ENCODE data around the gene ADCY2.

The ADCY2 gene

DNA sequence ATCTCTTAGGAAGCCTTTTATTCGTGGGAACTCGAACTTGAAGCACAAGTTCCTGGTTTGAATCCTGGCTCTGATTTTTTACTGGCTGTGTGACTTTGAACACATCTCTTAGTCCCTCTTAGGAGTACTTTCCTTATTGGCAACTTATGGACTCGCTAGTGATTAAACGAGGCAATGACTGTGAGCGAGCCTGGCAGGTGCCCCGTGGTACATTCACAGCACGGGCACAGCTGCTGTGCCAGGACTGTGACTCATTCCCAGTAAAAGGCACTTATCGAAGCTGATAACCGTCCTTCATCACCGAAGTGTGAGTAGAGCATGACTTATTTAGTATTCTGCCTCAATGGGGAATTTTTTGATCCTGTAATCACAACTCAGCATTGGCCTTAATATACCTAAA, 432.3 kb downstream of the ADCY2 start:
- H3K4me2 ChIP-seq, result no peak overlapping the region
- H3K36me3 ChIP-seq (ENCODE audit: insufficient read depth), result no peaks in the 10 kb centered on the region
- H2AFZ ChIP-seq (ENCODE audit: low read depth), result no peak overlapping the region
- H3K27ac ChIP-seq, result no peak overlapping the region
- H3K4me1 ChIP-seq (ENCODE audit: low read depth, poor library complexity, severe bottlenecking), result no peaks in the 10 kb centered on the region
- TF ChIP-seq, protein P1, sequence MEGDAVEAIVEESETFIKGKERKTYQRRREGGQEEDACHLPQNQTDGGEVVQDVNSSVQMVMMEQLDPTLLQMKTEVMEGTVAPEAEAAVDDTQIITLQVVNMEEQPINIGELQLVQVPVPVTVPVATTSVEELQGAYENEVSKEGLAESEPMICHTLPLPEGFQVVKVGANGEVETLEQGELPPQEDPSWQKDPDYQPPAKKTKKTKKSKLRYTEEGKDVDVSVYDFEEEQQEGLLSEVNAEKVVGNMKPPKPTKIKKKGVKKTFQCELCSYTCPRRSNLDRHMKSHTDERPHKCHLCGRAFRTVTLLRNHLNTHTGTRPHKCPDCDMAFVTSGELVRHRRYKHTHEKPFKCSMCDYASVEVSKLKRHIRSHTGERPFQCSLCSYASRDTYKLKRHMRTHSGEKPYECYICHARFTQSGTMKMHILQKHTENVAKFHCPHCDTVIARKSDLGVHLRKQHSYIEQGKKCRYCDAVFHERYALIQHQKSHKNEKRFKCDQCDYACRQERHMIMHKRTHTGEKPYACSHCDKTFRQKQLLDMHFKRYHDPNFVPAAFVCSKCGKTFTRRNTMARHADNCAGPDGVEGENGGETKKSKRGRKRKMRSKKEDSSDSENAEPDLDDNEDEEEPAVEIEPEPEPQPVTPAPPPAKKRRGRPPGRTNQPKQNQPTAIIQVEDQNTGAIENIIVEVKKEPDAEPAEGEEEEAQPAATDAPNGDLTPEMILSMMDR (conservative IDR thresholded peaks at IDR 0.05; ENCODE audit: low read depth, low read length), result no peak
- no peak overlapping the region for H3K4me3 ChIP-seq (IDR thresholded peaks at IDR 0.05; ENCODE audit: insufficient read depth, low read depth, low read length)
- no peaks in the 10 kb centered on the region for H4K20me1 ChIP-seq (ENCODE audit: insufficient read depth)
- no peaks in the 10 kb centered on the region for H3K79me2 ChIP-seq (ENCODE audit: insufficient read depth, low read depth)
- no peak overlapping the region for H3K9ac ChIP-seq
- H3K27me3 ChIP-seq (ENCODE audit: insufficient read depth, low read depth), result no peaks in the 10 kb centered on the region

DNA sequence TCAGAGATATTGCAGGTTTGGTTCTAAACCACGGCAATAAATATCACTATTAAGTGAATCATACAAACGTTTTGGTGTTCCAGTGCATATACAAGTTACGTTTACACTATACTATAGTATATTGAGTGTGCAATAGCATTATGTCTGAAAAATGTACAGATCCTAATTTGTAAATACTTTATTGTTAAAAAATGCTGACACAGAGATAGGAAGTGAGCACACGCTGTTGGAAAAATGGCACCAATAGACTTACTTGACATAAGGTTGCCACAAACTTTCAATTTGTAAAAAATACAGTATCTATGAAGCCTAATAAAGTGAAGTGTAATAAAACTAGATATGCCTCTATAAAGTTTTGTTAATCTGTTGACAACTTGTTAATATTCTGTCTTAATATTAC, 439.0 kb downstream of the ADCY2 start:
- no peaks in the 10 kb centered on the region for H3K27me3 ChIP-seq (ENCODE audit: insufficient read depth, low read depth)
- no peaks in the 10 kb centered on the region for H3K36me3 ChIP-seq (ENCODE audit: insufficient read depth)
- no peak overlapping the region for H3K9ac ChIP-seq
- H3K4me3 ChIP-seq (IDR thresholded peaks at IDR 0.05; ENCODE audit: insufficient read depth, low read depth, low read length), result no peak overlapping the region
- H3K79me2 ChIP-seq (ENCODE audit: insufficient read depth, low read depth), result no peaks in the 10 kb centered on the region
- no peaks in the 10 kb centered on the region for H4K20me1 ChIP-seq (ENCODE audit: insufficient read depth)
- H3K4me2 ChIP-seq, result no peak overlapping the region
- H2AFZ ChIP-seq (ENCODE audit: low read depth), result no peak overlapping the region
- TF ChIP-seq, protein P1 (conservative IDR thresholded peaks at IDR 0.05; ENCODE audit: low read depth, low read length), result no peak
- H3K27ac ChIP-seq, result no peak overlapping the region
- no peaks in the 10 kb centered on the region for H3K4me1 ChIP-seq (ENCODE audit: low read depth, poor library complexity, severe bottlenecking)

DNA sequence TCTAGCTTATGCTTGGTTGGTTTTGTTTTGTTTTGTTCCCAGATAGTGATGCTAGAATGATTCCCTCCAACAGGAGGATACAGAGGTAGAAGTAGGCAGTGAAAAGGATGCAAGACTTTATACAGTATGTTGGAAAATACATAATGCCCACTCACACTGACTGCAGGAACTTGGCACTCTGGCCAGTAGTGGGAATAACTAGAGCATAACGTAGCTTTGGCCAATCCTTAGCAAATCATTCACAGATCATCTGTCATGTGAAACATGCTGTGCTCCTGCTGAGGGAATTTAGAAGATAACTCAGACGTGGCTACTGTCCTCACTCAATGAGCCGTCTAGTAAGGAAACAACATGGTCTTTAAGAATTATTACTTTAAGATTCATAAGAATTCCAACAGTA, 441.5 kb downstream of the ADCY2 start:
- Histone ChIP-seq H3K79me2 (ENCODE audit: insufficient read depth, low read depth) (no peaks in the 10 kb centered on the region), H3K9ac (no peak overlapping the region), H3K4me3 (IDR thresholded peaks at IDR 0.05; ENCODE audit: insufficient read depth, low read depth, low read length) (no peak overlapping the region), H3K4me2 (no peak overlapping the region), H3K4me1 (ENCODE audit: low read depth, poor library complexity, severe bottlenecking) (no peaks in the 10 kb centered on the region), H4K20me1 (ENCODE audit: insufficient read depth) (no peaks in the 10 kb centered on the region), H3K27me3 (ENCODE audit: insufficient read depth, low read depth) (no peaks in the 10 kb centered on the region), H3K27ac (no peak overlapping the region), H2AFZ (ENCODE audit: low read depth) (no peak overlapping the region), H3K36me3 (ENCODE audit: insufficient read depth) (no peaks in the 10 kb centered on the region)
- TF ChIP-seq, protein P1 (conservative IDR thresholded peaks at IDR 0.05; ENCODE audit: low read depth, low read length), result no peak

DNA sequence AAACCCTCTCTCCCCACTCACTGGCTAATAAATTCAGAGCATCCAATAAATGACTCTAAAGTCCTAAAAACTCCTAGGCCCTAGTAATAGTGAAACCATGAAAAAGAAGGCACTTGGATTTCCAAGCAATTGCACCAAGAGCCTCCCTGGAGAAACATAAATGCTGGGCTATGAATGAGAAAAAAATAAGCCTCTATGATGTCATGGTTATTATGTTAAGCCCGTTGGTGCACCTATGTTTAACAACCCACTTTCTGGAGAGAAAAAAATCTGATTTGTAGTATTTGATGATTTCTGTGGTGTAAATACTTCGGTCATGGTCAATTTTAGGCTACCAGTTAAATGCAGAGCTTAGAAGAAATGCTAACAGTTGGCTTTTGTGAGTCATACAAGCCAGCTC, 446.6 kb downstream of the ADCY2 start:
- H3K36me3 ChIP-seq (ENCODE audit: insufficient read depth), result no peaks in the 10 kb centered on the region
- H3K79me2 ChIP-seq (ENCODE audit: insufficient read depth, low read depth), result no peaks in the 10 kb centered on the region
- no peaks in the 10 kb centered on the region for H4K20me1 ChIP-seq (ENCODE audit: insufficient read depth)
- H3K4me3 ChIP-seq (IDR thresholded peaks at IDR 0.05; ENCODE audit: insufficient read depth, low read depth, low read length), result no peak overlapping the region
- no peak overlapping the region for H2AFZ ChIP-seq (ENCODE audit: low read depth)
- TF ChIP-seq, protein P1 (conservative IDR thresholded peaks at IDR 0.05; ENCODE audit: low read depth, low read length), result no peak
- no peak overlapping the region for H3K9ac ChIP-seq
- no peaks in the 10 kb centered on the region for H3K27me3 ChIP-seq (ENCODE audit: insufficient read depth, low read depth)
- no peak overlapping the region for H3K27ac ChIP-seq
- no peak overlapping the region for H3K4me2 ChIP-seq
- H3K4me1 ChIP-seq (ENCODE audit: low read depth, poor library complexity, severe bottlenecking), result no peaks in the 10 kb centered on the region

DNA sequence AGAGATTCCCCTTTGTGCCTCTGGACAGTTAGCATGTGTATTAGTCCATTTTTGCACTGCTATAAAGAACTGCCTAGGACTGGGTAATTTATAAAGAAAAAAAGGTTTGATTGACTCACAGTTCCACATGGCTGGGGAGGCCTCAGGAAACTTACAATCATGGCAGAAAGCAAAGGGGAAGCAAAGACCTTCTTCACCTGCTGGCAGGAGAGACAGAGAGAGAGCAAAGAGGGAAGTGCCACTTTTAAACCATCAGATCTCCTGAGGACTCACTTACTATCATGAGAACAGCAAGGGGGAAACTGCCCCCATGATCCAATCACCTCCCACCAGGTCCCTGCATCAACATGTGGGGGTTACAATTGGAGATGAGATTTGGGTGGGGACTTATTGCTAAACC, 449.0 kb downstream of the ADCY2 start:
- H3K36me3 ChIP-seq (ENCODE audit: insufficient read depth), result no peaks in the 10 kb centered on the region
- no peaks in the 10 kb centered on the region for H3K4me1 ChIP-seq (ENCODE audit: low read depth, poor library complexity, severe bottlenecking)
- no peak overlapping the region for H2AFZ ChIP-seq (ENCODE audit: low read depth)
- H3K27ac ChIP-seq, result no peak overlapping the region
- H3K27me3 ChIP-seq (ENCODE audit: insufficient read depth, low read depth), result no peaks in the 10 kb centered on the region
- no peaks in the 10 kb centered on the region for H4K20me1 ChIP-seq (ENCODE audit: insufficient read depth)
- no peak overlapping the region for H3K9ac ChIP-seq
- no peaks in the 10 kb centered on the region for H3K79me2 ChIP-seq (ENCODE audit: insufficient read depth, low read depth)
- H3K4me2 ChIP-seq, result no peak overlapping the region
- TF ChIP-seq, protein P1 (conservative IDR thresholded peaks at IDR 0.05; ENCODE audit: low read depth, low read length), result no peak
- H3K4me3 ChIP-seq (IDR thresholded peaks at IDR 0.05; ENCODE audit: insufficient read depth, low read depth, low read length), result no peak overlapping the region

Data from KMS-11 (cell line).